Activated T-helper 2 cell treated with anti-CD3 and anti-CD28 coated beads, Interferon-gamma antibody, Interleukin-2, Interleukin-4, amounts not matched to agents 10 μg/mL and 5 μg/mL and 100 μg/mL, durations not matched to agents 14 hours and 24 hours and 36 hours (primary cell): ENCODE data around the gene ZNF750. TPM values are rescaled to one million over a fixed set of nuclear protein-coding genes. Genes with fewer than 3 reads are reported as not detected.

ENCODE experiments used
- DNase-seq: peaks from one replicate; pipeline ENCODE4 v3.0.0; 2021; ENCODE audit warnings: low spot score
- H3K27ac Mint-ChIP-seq: one replicate; pipeline ENCODE4 v1.8.0; 2021; ENCODE audit warnings: mixed read lengths
- H3K27me3 Mint-ChIP-seq: one replicate; pipeline ENCODE4 v1.8.0; 2021; ENCODE audit warnings: low read depth, mixed read lengths
- H3K36me3 Mint-ChIP-seq: one replicate; pipeline ENCODE4 v1.8.0; 2021; ENCODE audit warnings: low read depth, mixed read lengths
- H3K4me1 Mint-ChIP-seq: one replicate; pipeline ENCODE4 v1.8.0; 2021; ENCODE audit warnings: low read depth, mixed read lengths
- H3K4me3 Mint-ChIP-seq: one replicate; pipeline ENCODE4 v1.8.0; 2021; ENCODE audit warnings: low read depth, mild to moderate bottlenecking, moderate library complexity, mixed read lengths
- H3K9me3 Mint-ChIP-seq: one replicate; pipeline ENCODE4 v1.8.0; 2021; ENCODE audit warnings: mixed read lengths
- intact Hi-C: fragments of 100-400 bp; cut with micrococcal nuclease; formaldehyde crosslinking; loops from one replicate; pipeline ENCODE4 v1.15.1; 2023
- total RNA-seq: library from RNA; stranded (reverse); gene quantifications from 2 replicates; pipeline ENCODE4 v1.2.3, GENCODE V29; 2022

ZNF750 gene
- total RNA-seq, 1 donor from 2014 or later: not detected

DNA sequence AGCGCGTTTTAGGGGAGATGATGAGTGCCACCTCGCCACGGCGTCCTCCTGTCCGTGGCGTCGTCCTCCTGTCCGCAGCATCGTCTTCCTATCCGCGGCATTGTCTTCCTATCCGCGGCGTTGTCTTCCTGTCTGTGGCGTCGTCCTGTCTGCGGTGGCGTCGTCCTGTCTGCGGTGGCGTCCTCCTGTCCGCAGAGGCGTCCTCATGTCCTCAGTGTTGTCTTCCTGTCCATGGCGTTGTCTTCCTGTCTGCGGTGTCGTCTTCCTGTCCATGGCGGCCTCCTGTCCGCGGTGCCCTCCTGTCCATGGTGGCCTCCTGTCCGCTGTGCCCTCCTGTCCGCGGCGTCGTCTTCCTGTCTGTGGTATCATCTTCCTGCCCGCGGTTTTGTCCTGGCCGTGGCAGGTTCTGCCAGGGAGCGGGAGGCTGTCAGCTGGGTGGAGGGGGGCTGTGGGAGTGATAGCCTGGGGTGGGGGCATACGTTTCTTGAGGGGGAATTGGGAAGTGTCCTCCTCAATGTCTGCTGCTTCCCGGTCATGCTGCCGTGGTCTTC lies 57.1 kb downstream of the ZNF750 start:
- H3K36me3 Mint-ChIP-seq: peaks cover 18% of the 10 kb centered on the region
- intact Hi-C loops: loop anchor here (2.0 to 10.0 kb wide), 2 partner anchors 82 to 134 kb away; no protein-coding TSS in a partner anchor
- no peak for DNase-seq
- H3K27ac Mint-ChIP-seq: peak overlapping the region; percentile 22
- H3K27me3 Mint-ChIP-seq: no peaks in the 10 kb centered on the region
- H3K4me1 Mint-ChIP-seq: peaks cover 10% of the 10 kb centered on the region
- no peak overlapping the region for H3K4me3 Mint-ChIP-seq
- no peaks in the 10 kb centered on the region for H3K9me3 Mint-ChIP-seq

DNA sequence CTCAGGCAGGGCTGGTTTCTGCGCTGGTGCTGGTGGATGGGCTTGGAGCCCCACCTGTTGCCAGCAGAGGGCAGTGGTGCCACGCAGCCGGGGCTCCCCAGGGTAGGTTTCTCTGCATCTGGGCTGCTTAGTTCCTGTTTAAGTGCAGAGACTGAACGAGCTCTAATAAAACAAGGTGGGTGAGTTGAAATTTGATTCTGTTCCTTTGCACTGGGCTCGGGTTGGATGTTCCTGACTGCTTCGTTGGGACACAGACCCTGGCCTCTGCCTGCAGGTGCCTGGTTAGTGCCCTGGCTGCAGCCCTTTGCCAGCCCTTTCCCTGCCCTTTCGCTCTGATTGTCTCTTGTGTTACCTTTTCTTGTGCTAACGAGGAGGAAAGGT lies 57.9 kb downstream of the ZNF750 start:
- H3K4me3 Mint-ChIP-seq: no peak overlapping the region
- peaks cover 10% of the 10 kb centered on the region for H3K4me1 Mint-ChIP-seq
- H3K9me3 Mint-ChIP-seq: no peaks in the 10 kb centered on the region
- peaks cover 24% of the 10 kb centered on the region for H3K36me3 Mint-ChIP-seq
- intact Hi-C loops: loop anchor here (2.0 to 10.0 kb wide), 2 partner anchors 83 to 135 kb away; no protein-coding TSS in a partner anchor
- peak; percentile 77 for DNase-seq
- no peak overlapping the region for H3K27ac Mint-ChIP-seq
- H3K27me3 Mint-ChIP-seq: no peaks in the 10 kb centered on the region

DNA sequence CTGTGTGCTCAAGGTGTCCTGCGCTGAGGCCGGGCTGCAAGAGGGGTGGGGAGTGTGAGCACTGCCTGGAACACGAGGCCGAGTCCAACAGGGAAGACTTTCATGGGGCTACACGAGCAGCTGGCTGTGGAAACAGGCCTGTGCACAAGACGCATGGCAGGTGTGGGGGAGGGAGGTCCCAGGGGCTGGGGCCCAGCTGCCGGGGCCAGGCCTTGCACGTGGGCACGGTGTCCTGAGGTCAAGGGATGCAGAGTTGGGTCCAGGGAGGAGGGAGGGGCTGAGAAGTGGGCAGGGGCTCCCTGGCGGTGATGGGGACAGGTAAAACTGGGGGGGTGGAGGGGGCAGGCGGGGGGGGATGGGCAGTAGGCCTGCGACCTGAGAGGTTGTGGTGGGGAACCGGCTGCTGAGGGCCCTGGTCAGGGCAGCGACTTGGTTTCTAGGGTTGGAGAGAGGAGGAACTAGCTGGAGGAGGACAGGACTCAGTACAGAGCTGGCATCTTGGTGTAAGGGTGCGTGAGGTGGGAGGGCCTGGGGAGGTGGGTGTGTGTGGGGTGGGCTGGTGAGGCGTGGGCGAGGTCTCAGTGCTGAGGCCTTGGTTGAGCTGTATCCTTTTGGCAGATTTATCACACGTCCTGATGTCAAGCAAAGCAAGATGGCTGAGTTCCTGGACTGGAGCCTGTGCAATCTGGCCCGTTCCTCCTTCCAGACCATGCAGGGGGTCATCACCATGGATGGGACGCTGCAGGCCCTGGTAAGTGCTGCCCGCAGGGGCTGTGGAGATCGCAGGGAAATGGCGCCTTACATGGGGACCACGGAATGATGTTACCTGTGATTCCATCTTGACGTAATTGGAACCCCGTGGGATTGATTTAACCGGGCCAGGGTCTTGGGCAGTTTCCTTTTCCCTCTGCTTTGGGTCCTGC lies 58.6 kb downstream of the ZNF750 start:
- intact Hi-C loops: loop anchor here (10.0 kb wide), 1 partner anchor 84 kb away; no protein-coding TSS in a partner anchor
- peaks cover 10% of the 10 kb centered on the region for H3K4me1 Mint-ChIP-seq
- H3K27ac Mint-ChIP-seq: no peak overlapping the region
- peaks cover 24% of the 10 kb centered on the region for H3K36me3 Mint-ChIP-seq
- no peak for DNase-seq
- H3K4me3 Mint-ChIP-seq: no peak overlapping the region
- no peaks in the 10 kb centered on the region for H3K9me3 Mint-ChIP-seq
- H3K27me3 Mint-ChIP-seq: no peaks in the 10 kb centered on the region

DNA sequence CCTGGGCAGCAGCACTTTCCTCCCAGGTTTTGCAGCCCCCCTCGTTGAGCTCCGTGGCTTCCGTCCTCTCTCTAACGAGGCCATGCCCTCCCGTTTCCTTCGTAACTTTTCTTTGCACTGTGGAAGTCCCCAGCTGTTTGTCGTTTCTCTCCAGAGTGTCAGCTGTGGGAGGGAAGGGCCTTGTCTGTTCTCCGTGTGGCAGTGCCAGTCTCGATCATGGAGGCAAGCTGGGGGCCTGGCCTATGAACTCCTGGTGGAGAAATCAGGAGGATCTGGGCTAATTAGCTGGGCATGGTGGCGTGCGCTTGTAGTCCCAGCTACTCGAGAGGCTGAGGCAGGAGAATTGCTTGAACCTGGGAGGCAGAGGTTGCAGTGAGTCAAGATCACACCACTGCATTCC lies 59.6 kb downstream of the ZNF750 start:
- Mint-ChIP-seq H3K4me1 (peaks cover 12% of the 10 kb centered on the region), H3K27me3 (no peaks in the 10 kb centered on the region), H3K36me3 (peaks cover 24% of the 10 kb centered on the region), H3K27ac (no peak overlapping the region), H3K9me3 (no peaks in the 10 kb centered on the region), H3K4me3 (no peak overlapping the region)
- no peak for DNase-seq
- intact Hi-C loops: loop anchor here (10.0 kb wide), 1 partner anchor 85 kb away; no protein-coding TSS in a partner anchor

DNA sequence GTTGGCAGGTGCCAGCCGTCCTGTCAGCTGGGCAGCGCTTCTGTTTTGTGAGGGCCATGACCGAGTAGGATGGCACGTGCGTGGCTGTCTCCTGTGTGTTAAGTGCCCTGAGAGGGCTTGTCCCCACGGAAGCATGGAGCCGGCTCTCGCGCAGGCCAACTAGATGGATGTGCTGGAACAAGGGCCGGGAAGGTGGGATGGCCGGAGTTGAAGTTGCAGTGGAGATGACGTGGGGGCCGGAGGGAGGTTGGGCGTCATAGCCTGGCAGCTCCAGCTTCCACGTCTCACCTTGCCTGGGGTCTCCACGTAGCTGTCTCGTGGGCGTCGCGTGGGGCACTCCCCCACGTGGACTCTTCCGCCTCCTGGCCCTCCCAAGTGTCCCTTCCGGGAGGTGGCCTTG lies 60.3 kb downstream of the ZNF750 start:
- peaks cover 24% of the 10 kb centered on the region for H3K36me3 Mint-ChIP-seq
- H3K4me1 Mint-ChIP-seq: peaks cover 14% of the 10 kb centered on the region
- H3K27ac Mint-ChIP-seq: no peak overlapping the region
- H3K4me3 Mint-ChIP-seq: no peak overlapping the region
- intact Hi-C loops: loop anchor here (10.0 kb wide), 1 partner anchor 425 kb away; the partner anchor contains the start of gene TEX19
- no peaks in the 10 kb centered on the region for H3K9me3 Mint-ChIP-seq
- H3K27me3 Mint-ChIP-seq: no peaks in the 10 kb centered on the region
- DNase-seq: no peak

Other genes with a start within 250 kb of the ZNF750 start
- gene WDR45B, start 191.6 kb downstream of the ZNF750 start, total RNA-seq: 63.1 and 66.9 TPM in 2 replicates
- gene RAB40B, start 141.3 kb downstream of the ZNF750 start, total RNA-seq: 4.8 and 5.4 TPM in 2 replicates
- 39.6 and 42.3 TPM in 2 replicates for gene FN3KRP, start 123.3 kb downstream of the ZNF750 start, total RNA-seq
- gene FN3K, start 104.4 kb downstream of the ZNF750 start, total RNA-seq: 3.6 and 4.0 TPM in 2 replicates
- 120 and 125 TPM in 2 replicates for gene TBCD, start 88.0 kb downstream of the ZNF750 start, total RNA-seq
- gene METRNL, start 239.6 kb upstream of the ZNF750 start, total RNA-seq: 71.0 and 74.7 TPM in 2 replicates